ENCODE measurements around the gene RHO. TPM values are rescaled to one million over a fixed set of nuclear protein-coding genes. Genes with fewer than 3 reads are reported as not detected.

RHO gene
- total RNA-seq: not detected in 2 replicates

DNA sequence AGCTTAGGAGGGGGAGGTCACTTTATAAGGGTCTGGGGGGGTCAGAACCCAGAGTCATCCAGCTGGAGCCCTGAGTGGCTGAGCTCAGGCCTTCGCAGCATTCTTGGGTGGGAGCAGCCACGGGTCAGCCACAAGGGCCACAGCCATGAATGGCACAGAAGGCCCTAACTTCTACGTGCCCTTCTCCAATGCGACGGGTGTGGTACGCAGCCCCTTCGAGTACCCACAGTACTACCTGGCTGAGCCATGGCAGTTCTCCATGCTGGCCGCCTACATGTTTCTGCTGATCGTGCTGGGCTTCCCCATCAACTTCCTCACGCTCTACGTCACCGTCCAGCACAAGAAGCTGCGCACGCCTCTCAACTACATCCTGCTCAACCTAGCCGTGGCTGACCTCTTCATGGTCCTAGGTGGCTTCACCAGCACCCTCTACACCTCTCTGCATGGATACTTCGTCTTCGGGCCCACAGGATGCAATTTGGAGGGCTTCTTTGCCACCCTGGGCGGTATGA, at the start of gene RHO:
RHO (plus strand) TSS at position 51 of the 512 bp plus-strand sequence; CDS start at position 146, 95 bp downstream.

DNA sequence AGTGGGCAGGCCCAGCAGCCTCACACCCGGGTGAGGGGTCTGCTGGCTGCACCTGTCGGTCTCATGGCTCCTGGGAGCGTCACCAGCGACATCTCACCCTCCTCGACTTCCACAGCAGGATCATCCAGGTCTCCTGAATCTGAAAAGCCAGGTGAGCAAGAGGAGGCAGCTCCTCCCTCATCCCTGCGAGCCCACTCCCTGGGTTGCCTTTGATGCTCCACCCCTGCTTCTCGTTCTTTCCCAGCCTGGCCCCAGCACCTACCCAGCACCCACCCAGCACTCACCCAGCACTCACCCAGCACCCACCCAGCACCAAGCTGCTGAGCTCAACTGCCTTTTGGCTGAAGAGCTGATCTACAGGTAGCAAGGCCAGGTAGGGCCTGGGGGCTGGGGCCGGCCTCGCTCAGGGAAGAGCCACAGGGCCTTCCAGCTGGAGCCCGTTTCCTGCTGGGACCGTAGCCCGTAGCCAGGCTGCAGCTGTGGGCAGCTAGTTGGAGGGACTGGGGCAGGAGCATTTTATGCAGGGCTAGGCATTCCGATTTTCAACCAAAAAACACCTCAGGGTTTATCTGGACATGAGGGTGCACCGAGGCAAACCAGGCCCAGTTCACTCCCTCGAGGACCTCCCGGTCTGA, 14.8 kb downstream of the RHO start, which contains the start of gene H1-8:
H1-8 (plus strand) TSS at position 20 of the 635 bp plus-strand sequence; CDS start at position 64, 44 bp downstream.

Other genes starting within 250 kb of the RHO start
- 24.4 and 31.2 TPM in 2 replicates for gene HMCES, start 249.8 kb upstream of the RHO start, total RNA-seq
- not detected in 2 replicates for gene EFCAB12, start 100.0 kb upstream of the RHO start, total RNA-seq
- 17.2 and 22.6 TPM in 2 replicates for gene MBD4, start 88.7 kb upstream of the RHO start, total RNA-seq
- 15.5 and 16.2 TPM in 2 replicates for gene IFT122, start 88.4 kb upstream of the RHO start, total RNA-seq
- not detected in 2 replicates for gene H1-8, start 14.5 kb downstream of the RHO start, total RNA-seq
- 148 and 242 TPM in 2 replicates for gene PLXND1, start 78.0 kb downstream of the RHO start, total RNA-seq

Measured in epithelial cell of umbilical artery (primary cell).